GM21423 (cell line): ENCODE measurements around the gene PEX1.
"Not testable (repeated sequence)": the region's sequence is repeated elsewhere in the genome, so short reads cannot be mapped to it uniquely, and the experiment has no call there.

ENCODE experiments used
- ATAC-seq: cut with Tn5 transposase; IDR thresholded peaks from one replicate; pipeline ENCODE4 v1.9.1; 2021; ENCODE audit warnings: mild to moderate bottlenecking, moderate library complexity; ENCODE audit not compliant: unreplicated experiment

Gene PEX1

GRCh38 chr7:92506363-92506762 lies 22.0 kb downstream of the PEX1 start:
- ATAC-seq = no peak

DNA sequence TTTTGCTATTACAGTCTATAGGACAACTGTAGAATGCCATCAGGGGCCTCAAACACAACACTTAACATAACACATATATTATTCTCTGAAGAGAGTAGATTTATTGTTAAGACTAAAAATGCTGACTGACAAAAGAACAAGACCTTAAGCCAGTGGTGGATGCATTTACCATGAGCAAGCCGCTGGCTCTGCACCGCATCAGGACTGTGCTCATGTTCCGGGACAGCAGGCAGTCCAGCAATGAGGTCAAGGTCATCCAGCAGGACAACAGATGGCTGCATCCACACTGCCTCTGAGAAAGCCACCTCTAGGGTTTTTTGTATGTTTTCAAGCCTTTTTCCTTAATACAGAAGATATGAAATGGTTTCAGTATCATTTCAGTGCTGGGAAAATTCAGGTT lies 23.8 kb downstream of the PEX1 start:
- ATAC-seq = no peak

DNA sequence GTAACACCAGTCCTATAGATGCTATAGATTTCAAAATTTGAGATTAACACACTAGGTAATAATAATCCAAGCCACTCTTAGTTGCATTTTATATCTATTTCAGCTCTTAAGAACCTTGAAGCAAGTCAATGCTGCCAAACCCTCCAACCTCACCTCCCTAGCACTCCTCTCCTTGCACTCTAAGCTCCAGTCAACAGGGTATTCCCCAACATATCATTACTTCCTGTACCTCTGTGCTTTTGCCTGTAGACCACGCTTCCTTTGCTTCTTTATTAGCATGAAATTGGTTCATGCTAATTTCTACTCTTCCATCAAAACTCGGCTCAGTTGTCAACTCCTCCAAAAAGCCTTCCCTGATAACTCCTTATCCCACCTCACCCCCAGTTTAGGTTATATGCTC lies 24.6 kb downstream of the PEX1 start:
- ATAC-seq = no peak

DNA sequence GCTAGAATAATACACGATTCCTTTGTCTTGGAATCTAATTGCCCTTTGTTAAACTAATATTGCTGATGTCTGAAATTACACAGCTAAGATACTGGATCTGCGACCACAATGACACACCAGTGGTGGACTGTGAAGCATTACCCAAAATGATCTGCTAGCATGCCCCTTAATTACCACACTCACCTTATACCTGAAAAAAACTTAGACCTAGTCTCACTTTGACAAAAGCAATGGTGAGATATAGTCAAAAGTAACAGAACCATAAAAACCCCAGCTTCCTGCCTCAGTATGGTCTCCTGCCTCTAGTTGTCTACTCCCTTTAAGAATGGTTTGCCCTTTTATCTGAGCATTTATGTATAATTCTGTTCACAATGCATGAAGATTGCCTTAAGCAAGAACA lies 29.8 kb downstream of the PEX1 start:
- ATAC-seq = no peak

- no peak for ATAC-seq
These were observed 31.4 kb downstream of the PEX1 start for GRCh38 chr7:92496876-92497275.

DNA sequence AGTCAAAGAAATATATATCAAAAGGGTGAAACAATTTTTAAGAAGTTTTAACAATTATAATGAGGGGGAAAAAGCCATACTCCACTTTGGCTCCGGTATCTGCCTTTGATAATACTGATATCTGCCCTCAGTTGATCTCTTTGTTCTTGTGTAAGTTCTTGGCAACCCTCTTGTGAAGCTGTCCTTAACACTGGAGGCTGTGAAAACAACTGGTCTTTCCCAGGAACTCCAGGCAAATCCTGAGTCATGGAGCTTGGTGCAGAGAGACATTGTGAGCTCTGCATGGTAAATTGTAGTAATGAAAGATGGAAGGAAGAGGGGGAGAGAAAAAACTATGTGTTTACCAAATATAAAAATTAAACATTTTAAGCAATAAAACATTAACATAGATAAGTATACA lies 38.7 kb downstream of the PEX1 start:
- no peak for ATAC-seq

GRCh38 chr7:92487804-92488203 lies 40.5 kb downstream of the PEX1 start:
- no peak for ATAC-seq

GRCh38 chr7:92485974-92486373 lies 42.3 kb downstream of the PEX1 start:
- ATAC-seq = no peak

DNA sequence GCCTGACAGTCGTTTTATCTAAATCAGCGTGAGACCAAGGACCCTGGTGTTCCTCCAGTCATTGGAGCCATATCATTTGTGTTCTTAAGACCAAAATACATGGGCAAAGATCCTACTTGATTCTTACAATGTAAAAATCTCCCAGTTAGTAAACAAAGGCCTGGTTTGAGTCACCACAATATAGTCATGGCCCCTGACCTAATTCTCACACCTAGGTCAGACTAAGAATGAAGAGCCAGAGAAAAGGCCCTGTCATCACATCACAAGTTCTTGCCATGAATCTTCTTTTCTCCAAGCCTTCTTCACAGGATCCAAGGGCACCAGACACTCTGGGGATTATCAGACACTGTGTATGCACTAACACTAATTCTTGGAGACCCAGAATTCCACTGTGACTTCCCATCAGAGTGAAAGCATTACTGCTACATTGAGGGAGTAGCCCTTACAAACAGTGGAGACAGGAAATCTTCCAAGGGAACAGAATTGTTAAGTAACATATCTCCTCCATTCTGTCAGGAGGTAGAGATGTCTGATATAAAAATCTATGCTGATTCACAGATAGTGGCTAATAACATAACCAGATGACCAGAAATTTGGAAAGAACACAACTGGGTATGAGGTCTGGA lies 42.9 kb downstream of the PEX1 start:
- ATAC-seq = no peak

GRCh38 chr7:92484226-92484625 lies 44.1 kb downstream of the PEX1 start:
- ATAC-seq = not testable (repeated sequence)

DNA sequence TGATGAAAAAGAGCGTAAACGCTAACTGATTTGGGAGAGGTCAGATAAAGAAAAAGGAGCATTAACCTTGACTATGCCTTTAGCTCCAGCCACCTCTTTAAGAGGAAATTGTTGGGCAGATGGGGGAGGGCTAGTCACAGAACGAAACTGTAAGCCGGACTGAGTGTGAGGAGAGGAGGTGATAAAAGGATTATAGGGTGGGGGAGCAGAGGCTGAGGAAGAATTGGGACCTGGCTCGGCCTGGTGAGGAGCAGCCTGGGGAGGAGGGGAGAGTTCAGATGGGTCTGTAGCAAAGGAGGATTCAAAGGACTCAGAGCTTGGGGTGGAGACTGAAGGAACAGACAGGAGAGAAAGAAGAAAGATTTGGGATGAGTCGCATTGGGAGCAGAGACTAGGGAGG lies 44.7 kb downstream of the PEX1 start:
- not testable (repeated sequence) for ATAC-seq

- not testable (repeated sequence) for ATAC-seq
These were observed 49.2 kb downstream of the PEX1 start for GRCh38 chr7:92479146-92479545.

- no peak for ATAC-seq
These were observed 49.6 kb downstream of the PEX1 start for GRCh38 chr7:92478711-92479110.

DNA sequence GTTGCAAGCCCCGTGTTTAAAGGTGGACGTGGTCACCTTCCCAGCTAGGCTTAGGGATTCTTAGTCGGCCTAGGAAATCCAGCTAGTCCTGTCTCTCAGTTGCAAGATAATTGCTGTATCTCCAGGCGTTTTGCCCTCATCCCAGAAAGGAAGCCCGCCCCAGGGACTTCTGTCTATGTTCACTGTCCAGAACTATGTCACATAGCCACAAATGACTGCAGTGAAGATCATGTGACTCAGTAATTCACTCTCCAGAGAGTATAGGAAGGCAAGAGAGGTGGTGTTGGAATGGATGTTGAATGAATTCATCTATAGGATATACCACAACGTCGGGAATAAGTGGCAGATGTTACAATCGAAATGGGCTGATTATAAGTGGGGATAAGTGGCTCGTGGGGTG lies 50.2 kb downstream of the PEX1 start:
- ATAC-seq = no peak

GRCh38 chr7:92477681-92478080 lies 50.6 kb downstream of the PEX1 start, which contains the start of gene ERVW-1:
ERVW-1 (minus strand) TSS chr7:92477946; CDS start chr7:92470381, 7,565 bp downstream.
- ATAC-seq = not testable (repeated sequence)

DNA sequence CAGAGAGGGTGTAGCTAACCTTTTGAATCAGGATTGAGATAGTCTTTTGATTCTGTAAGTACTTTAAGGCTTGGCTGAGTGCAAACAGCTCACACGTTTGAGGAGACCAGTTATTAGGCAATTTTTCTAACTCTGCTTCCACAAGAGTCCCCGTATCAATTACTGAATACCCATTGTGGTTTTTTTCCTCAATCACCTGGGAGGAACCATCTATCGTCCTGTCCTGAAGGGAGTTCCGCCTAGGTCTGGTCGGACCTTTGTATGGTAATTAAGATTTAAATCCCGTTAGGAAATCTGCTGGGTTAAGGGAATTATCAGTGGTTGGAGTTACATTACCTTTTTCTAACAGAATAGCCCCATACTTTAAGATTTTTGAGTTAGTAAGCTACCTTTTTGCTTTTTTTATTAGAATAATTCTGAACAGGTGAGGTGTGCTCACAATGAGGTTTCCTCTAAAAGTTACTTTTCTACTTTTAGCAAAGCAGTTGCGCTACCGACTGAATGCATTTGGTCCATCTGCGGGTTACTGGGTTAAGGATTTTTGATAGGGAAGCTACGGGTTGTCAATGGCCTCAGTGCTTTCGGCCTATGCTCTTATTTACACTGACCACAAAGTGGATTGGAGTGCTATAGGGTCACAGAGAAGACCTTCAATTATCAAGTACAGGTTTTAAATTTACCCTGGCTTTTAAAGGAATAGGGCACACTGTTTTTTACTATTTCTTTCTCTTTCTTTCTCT lies 52.3 kb downstream of the PEX1 start:
- not testable (repeated sequence) for ATAC-seq

DNA sequence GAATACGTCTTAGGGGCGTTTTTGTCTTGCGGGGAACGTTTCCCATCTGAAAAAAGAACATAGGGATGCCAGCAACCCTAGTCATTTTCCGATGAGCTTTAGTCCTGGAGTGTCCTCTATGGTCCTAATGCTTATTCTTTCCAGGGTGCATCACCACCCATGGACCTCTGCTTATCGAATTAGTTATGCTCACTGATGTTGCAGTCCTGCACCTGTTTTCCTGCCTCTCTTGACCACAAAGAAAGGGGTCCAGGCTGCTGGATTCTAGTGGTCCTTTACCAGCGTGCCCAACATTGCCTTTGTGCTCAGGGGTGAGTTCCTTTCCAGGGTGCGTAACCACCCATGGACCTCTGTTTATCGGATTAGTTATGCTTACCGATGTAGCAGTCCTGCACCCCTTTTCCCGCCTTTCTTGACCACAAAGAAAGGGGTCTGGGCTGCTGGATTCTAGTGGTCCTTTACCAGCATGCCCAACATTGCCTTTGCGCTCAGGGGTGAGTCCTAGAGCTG lies 53.0 kb downstream of the PEX1 start:
- not testable (repeated sequence) for ATAC-seq

DNA sequence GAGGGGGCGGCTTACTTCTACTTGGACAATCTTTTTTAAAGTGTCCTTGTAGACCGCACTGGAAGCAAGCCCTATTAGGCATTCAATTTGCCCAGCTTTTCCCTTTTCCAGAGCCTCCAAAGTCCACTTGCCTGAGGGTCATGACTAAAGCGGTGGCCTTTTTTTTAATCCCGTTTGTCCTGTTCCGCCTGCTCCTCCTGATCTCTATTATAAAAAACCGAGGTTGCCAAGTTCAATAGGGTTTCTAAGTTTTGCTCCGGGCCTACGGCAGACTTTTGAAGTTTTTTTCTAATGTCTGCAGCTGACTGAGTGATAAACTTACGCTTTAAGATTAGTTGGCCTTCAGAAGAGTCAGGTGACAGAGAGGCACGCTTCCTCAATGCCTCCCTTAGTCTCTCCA lies 54.3 kb downstream of the PEX1 start:
- ATAC-seq = not testable (repeated sequence)

DNA sequence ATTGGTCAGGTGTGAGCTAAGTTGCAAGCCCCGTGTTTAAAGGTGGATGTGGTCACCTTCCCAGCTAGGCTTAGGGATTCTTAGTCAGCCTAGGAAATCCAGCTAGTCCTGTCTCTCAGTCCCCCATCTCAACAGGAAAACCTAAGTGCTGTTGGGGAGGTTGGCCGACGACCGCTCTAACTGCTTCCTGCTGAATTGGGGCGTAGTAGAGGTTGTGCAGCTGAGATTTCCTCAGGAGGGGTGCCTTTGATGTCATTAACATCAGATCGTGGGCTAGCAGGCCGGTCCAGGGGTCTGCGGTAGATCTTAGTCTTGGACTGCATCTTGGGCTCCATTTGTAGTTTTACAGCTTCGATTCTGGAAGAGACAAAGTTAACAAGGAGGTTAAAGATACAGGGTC lies 59.7 kb downstream of the PEX1 start:
- not testable (repeated sequence) for ATAC-seq

GRCh38 chr7:92466682-92467081 lies 61.6 kb downstream of the PEX1 start:
- ATAC-seq = no peak

DNA sequence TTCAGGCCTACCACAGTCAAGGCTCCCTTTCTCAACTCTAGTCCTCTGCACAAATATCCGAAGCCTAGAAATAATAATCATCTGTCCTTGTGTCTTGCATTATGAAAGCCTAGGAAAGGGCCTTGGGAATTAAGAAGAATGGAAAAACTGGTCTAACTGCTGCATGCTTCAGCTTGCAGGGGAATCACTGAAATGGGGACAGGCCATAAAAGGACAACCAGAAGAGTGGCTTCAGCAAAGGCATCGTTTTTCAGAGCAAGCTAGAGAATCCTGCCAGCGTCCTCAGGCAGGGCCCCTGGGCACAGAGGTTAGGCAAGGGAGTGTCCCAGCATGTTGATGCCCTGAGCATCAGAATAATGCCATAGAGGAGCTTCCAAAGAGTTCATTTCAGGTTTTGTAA lies 63.8 kb downstream of the PEX1 start:
- no peak for ATAC-seq

DNA sequence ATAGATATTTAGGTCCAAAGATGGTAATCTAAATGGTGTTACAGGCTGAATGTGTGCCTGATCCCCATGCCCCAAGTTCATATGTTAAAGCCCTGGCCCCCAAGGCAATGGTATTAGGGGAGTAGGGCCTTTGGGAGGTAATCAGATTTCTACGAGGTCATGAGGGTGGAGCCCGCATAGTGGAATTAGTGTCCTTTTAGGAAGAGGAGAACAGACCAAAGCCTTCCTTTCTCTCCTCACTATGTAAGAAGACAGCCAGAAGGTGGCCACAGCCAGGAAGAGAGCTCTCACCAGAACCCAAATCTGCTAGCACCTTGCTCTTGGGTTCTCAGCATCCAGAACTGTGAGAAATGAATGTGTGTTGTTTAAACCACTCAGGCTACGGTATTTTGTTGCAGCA lies 65.8 kb downstream of the PEX1 start:
- ATAC-seq = no peak
